NCI-H524 treated with DMSO at 0.1 percent for 48 hours (cell line): Measurements from ENCODE around the gene TIE1.

ENCODE experiments used
- DNase-seq: peaks from one replicate; lab custom pipeline; 2025; lab: John Stamatoyannopoulos, UW

Gene TIE1

GRCh38 chr1:43312663-43313515, 12.1 kb downstream of the TIE1 start:
- DNase-seq: no peak

GRCh38 chr1:43313771-43314170, 13.0 kb downstream of the TIE1 start:
- no peak for DNase-seq

GRCh38 chr1:43314233-43314632, 13.5 kb downstream of the TIE1 start:
- DNase-seq: no peak

- DNase-seq: no peak
These were observed 14.7 kb downstream of the TIE1 start for GRCh38 chr1:43315481-43315880.

- DNase-seq: no peak
These were observed 15.4 kb downstream of the TIE1 start for GRCh38 chr1:43315963-43316737.

DNA sequence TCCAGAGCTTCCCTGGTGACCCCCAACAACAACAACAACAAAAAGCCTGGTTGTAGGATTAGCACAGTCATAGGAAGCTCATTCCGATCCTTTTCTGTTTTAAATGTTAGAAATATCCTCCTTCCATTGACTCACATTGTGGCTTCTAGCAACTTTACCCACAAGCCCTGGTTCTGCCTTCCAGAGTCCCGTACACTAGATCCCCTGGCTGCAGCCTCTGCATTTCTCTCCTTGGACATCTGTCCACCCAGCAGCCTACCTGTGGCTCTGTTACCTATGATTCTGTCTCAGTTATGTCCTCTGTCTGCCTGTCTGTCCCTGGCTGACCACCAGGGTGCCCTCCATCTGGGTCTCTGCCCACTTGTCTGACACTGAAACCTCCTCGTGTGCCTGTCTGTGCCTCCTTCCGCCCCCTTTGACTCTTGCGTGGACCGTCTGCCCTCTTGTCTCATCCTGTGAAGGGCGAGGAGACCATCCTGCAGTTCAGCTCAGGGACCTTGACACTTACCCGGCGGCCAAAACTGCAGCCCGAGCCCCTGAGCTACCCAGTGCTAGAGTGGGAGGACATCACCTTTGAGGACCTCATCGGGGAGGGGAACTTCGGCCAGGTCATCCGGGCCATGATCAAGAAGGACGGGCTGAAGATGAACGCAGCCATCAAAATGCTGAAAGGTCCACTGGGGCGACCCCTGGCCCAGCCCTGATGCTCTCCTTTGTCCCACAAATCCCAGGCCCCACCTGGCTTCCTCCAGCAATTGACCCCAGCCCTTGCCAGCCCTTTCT, 16.1 kb downstream of the TIE1 start:
- no peak for DNase-seq

DNA sequence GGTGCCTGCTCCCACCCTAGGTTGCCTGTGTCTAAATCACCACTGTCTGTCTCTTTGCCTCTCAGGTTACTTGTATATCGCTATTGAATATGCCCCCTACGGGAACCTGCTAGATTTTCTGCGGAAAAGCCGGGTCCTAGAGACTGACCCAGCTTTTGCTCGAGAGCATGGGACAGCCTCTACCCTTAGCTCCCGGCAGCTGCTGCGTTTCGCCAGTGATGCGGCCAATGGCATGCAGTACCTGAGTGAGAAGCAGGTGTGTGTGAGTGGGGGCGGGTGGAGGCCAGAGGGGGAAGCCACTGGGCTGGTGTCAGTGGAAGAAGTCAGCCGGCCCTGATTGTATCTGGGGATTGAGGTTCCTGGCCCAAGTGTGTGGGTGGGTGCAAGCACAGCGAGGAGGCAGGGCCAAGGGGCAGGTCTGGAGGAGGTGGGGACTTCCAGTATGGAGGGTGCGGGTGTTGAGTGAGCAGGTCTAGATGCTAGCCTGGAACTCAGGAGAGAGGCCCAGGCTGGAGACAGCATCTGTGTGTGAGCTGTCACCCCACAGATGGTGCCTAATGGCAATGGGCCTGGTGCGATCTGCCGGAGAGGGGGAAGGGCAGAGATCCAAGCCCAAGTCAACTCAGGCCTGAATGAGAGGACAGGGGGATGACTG, 17.2 kb downstream of the TIE1 start:
- no peak for DNase-seq

- DNase-seq: no peak
These were observed 18.0 kb downstream of the TIE1 start for GRCh38 chr1:43318831-43319230.

DNA sequence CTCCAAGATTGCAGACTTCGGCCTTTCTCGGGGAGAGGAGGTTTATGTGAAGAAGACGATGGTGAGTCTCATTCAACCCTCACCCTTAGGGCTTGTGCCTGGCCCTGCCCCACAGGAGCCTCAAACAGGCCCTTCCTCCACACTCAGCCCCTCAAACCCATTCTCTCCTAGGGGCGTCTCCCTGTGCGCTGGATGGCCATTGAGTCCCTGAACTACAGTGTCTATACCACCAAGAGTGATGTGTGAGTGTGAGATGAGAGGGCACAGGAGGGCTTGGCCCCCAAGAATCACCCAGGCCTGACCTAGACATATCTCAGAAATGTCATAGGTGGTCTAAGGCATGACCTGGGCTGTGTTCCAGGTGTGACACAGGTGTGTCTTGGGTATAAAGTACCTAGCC, 18.5 kb downstream of the TIE1 start:
- DNase-seq: no peak

DNA sequence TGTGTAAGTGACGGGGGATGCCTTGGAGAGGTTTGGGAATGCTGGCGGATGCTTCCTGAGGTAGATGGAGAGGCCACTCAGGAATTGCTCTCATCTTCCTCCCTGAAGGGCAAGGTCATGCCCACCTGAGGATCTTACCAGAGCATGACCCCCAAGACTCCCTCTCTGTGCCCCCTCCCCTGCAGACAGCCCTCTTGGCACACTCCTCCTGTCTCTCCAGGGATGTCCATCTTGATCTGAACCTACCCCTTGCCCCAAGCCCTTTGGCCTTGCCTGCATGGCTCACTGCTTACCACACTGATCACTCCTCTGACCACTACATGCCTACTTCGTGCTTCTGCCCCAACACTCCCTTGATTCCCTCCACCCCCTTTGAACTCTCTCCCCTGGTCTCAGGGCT, 19.0 kb downstream of the TIE1 start:
- DNase-seq: no peak

- DNase-seq: no peak
These were observed 20.6 kb downstream of the TIE1 start for GRCh38 chr1:43321331-43321891.

DNA sequence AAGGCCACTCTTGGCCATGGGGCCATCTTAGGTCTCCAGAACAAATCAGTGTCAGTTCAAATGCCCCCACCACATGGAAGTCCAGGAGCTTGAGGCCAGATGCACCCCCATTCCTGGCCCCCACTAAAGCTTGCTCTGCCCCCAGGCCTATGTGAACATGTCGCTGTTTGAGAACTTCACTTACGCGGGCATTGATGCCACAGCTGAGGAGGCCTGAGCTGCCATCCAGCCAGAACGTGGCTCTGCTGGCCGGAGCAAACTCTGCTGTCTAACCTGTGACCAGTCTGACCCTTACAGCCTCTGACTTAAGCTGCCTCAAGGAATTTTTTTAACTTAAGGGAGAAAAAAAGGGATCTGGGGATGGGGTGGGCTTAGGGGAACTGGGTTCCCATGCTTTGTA, 21.7 kb downstream of the TIE1 start:
- DNase-seq: no peak

- no peak for DNase-seq
These were observed 24.0 kb downstream of the TIE1 start for GRCh38 chr1:43324810-43325209.

DNA sequence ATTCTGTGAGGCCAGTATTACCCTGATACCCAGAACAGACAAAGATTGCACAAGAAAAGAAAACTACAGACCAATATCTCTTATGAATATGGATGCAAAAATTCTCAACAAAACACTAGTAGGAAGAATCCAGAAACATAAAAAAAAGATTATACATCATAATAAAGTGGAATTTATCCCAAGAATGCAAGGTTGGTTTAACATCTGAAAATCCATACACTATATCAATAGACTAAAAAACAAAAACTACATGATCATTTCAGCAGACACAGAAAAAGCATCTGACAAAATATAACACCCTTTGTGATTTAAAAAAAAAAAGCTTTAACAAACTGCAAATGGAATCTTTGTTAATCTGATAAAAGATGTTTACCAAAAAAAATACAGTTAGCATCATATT, 24.6 kb downstream of the TIE1 start:
- no peak for DNase-seq

DNA sequence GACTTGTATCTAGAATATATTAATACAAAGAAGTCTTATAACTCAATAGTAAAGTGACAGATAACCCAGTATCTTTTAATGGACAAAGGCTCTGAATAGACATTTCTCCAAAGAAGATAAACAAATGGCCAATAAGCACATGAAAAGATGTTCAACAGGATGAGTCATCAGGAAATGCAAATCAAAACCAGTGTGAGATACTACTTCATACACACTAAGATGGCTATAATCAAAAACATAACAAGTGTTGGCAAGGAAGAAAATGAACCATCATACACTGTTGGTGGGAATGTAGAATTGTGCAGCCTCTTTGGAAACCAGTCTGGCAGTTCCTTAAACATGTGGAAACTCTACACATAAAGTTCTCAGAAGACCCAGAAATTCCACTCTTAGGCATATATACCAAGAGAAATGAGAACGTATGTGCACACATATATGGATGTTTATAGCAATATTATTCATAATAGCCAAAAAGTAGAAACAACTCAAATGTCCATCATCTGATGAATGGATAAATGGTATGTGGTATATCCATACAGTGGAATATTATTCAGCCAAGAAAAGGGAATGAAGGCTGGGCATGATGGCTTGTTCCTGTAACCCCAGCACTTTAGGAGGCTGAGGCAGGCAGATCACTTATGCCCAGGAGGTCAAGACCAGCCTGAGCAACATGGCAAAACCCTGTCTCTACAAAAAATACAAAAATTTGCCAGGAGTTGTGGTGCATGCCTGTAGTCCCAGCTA, 26.9 kb downstream of the TIE1 start:
- no peak for DNase-seq

GRCh38 chr1:43329995-43330751, 29.4 kb downstream of the TIE1 start:
- no peak for DNase-seq

DNA sequence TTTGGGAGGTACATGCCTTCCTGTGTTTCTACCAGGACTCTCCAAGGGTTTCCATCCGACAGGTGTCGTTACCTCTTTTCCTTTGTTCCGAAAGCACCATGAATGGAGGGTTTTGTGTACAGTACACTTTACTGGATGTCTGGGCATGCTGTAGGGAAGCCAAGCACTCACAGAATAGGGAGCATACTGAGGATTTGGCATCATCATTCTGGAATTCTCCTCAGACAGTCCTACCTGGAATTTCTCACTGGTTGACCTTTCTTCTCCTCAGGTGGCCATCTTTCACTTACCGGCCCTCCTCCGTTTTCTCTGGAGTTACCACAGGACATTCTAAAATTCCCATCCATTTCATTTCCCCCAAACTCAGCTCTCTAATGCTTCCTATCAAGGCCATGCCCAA, 30.9 kb downstream of the TIE1 start:
- DNase-seq: no peak

- no peak for DNase-seq
These were observed 33.8 kb downstream of the TIE1 start for GRCh38 chr1:43334453-43335205.

- DNase-seq: no peak
These were observed 36.8 kb downstream of the TIE1 start, which contains the start of gene MPL for GRCh38 chr1:43337588-43337987. MPL (plus strand) TSS chr1:43337818; CDS start chr1:43337849, 31 bp downstream.
